CD4-positive, alpha-beta T cell (primary cell): ENCODE measurements around the gene BTBD16. TPM values are rescaled to one million over a fixed set of nuclear protein-coding genes. Genes with fewer than 3 reads are reported as not detected.

ENCODE experiments used
- ATAC-seq: fragments of 200-7000 bp; cut with Tn5 transposase; one replicate; pipeline ENCODE4 v1.10.0; 2022; ENCODE audit warnings: mild to moderate bottlenecking; ENCODE audit not compliant: poor library complexity
- CTCF ChIA-PET: fragments of 350-600 bp; sonication (Branson Sonifier 250); formaldehyde crosslinking; loops from one replicate; lab custom pipeline; 2021; ENCODE audit warnings: antibody characterized with exemption, inconsistent platforms; lab: Charles Lee
- POLR2A ChIA-PET: fragments of 350-600 bp; sonication (Branson Sonifier 250); formaldehyde crosslinking; loops from one replicate; lab custom pipeline; 2021; ENCODE audit warnings: antibody characterized with exemption, inconsistent platforms; lab: Charles Lee
- DNase-seq, 14 experiments: peaks; one replicate each; pipeline ENCODE4 v3.0.0-alpha.2; 2013 to 2020; ENCODE audit warnings: mixed read lengths in 2 of 14
- H3K27ac ChIP-seq, 2 donors: one replicate each; pipeline versions ENCODE4 v1.5.1 to v1.7.0; 2013; ENCODE audit warnings: low read length in 2 of 2, low read depth in 1 of 2, mild to moderate bottlenecking in 1 of 2
- H3K27me3 ChIP-seq, 2 experiments: 1 replicate in 1 of 2; 2 replicates in 1 of 2; pipeline versions ENCODE4 v1.6.1 to v1.7.0; 2013; ENCODE audit warnings: low read length in 2 of 2, control low read depth in 1 of 2, mild to moderate bottlenecking in 1 of 2, moderate library complexity in 1 of 2; ENCODE audit not compliant: insufficient read depth in 2 of 2, control insufficient read depth in 1 of 2
- H3K36me3 ChIP-seq: one replicate; pipeline ENCODE4 v1.6.1; 2013; ENCODE audit warnings: low read length, control low read depth; ENCODE audit not compliant: insufficient read depth
- H3K4me1 ChIP-seq: one replicate; pipeline ENCODE4 v1.6.1; 2013; ENCODE audit warnings: low read length, control low read depth; ENCODE audit not compliant: insufficient read depth
- H3K4me3 ChIP-seq: one replicate; pipeline ENCODE4 v1.5.1; 2013; ENCODE audit warnings: mild to moderate bottlenecking, low read length, moderate library complexity
- H3K9me3 ChIP-seq, 2 experiments: 1 replicate in 1 of 2; 2 replicates in 1 of 2; pipeline versions ENCODE4 v1.6.1 to v1.7.0; 2013; ENCODE audit warnings: low read length in 2 of 2, mild to moderate bottlenecking in 2 of 2, control low read depth in 1 of 2, moderate library complexity in 1 of 2; ENCODE audit not compliant: control insufficient read depth in 1 of 2, insufficient read depth in 1 of 2
- H3K27ac Mint-ChIP-seq: one replicate; pipeline ENCODE4 v1.8.0; 2020; ENCODE audit warnings: mixed read lengths
- H3K27me3 Mint-ChIP-seq: one replicate; pipeline ENCODE4 v1.8.0; 2021; ENCODE audit warnings: mixed read lengths
- H3K36me3 Mint-ChIP-seq: one replicate; pipeline ENCODE4 v1.8.0; 2021; ENCODE audit warnings: low read depth, mixed read lengths
- H3K4me1 Mint-ChIP-seq: one replicate; pipeline ENCODE4 v1.8.0; 2021; ENCODE audit warnings: low read depth, mixed read lengths
- H3K4me3 Mint-ChIP-seq: one replicate; pipeline ENCODE4 v1.8.0; 2020; ENCODE audit warnings: mild to moderate bottlenecking, mixed read lengths
- H3K9me3 Mint-ChIP-seq: one replicate; pipeline ENCODE4 v1.8.0; 2020; ENCODE audit warnings: mixed read lengths
- intact Hi-C, 2 experiments: fragments of 100-400 bp; cut with DNase I in 1 of 2; cut with micrococcal nuclease in 1 of 2; formaldehyde crosslinking; loops; one replicate each; pipeline versions ENCODE4 v1.15.1 to v1.9.0; 2023 to 2025; cut with DNase I, micrococcal nuclease
- total RNA-seq, 174 experiments: library from RNA in 2 of 174; stranded (reverse) in 2 of 174; gene quantifications; one replicate each; pipeline ENCODE4 v1.2.3 and lab custom pipeline; 2021 to 2026
- TF ChIP-seq, protein P1 (sequence below): fragments of 200-600 bp; IDR thresholded peaks from one replicate; pipeline ENCODE4 v1.8.0; 2022; ENCODE audit warnings: antibody characterized with exemption, mild to moderate bottlenecking

Gene BTBD16
- total RNA-seq, 2 experiments from 2014 or later = not detected

GRCh38 chr10:122387572-122387971 is 116.5 kb downstream of the BTBD16 start:
- intact Hi-C loops = no loop called here
- Histone ChIP-seq H3K4me3 (no peak overlapping the region), H3K4me1 (peaks cover 4% of the 10 kb centered on the region), H3K9me3 (no peaks in the 10 kb centered on the region), H3K27ac (no peak overlapping the region), H3K27me3 (no peaks in the 10 kb centered on the region), H3K36me3 (peaks cover 6% of the 10 kb centered on the region)
- ATAC-seq (no peak), DNase-seq (no peak)
- no peaks in the 10 kb centered on the region for H3K27me3 Mint-ChIP-seq
- TF ChIP-seq, protein P1, sequence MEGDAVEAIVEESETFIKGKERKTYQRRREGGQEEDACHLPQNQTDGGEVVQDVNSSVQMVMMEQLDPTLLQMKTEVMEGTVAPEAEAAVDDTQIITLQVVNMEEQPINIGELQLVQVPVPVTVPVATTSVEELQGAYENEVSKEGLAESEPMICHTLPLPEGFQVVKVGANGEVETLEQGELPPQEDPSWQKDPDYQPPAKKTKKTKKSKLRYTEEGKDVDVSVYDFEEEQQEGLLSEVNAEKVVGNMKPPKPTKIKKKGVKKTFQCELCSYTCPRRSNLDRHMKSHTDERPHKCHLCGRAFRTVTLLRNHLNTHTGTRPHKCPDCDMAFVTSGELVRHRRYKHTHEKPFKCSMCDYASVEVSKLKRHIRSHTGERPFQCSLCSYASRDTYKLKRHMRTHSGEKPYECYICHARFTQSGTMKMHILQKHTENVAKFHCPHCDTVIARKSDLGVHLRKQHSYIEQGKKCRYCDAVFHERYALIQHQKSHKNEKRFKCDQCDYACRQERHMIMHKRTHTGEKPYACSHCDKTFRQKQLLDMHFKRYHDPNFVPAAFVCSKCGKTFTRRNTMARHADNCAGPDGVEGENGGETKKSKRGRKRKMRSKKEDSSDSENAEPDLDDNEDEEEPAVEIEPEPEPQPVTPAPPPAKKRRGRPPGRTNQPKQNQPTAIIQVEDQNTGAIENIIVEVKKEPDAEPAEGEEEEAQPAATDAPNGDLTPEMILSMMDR = no peak
- H3K36me3 Mint-ChIP-seq = peaks cover 31% of the 10 kb centered on the region
- H3K9me3 Mint-ChIP-seq = no peaks in the 10 kb centered on the region
- peaks cover 71% of the 10 kb centered on the region for H3K4me1 Mint-ChIP-seq
- ChIA-PET CTCF (interaction anchor here (1.2 kb wide), 1 partner anchor 89 kb away, joined by 3 read pairs; no protein-coding TSS in a partner anchor), POLR2A (interaction anchor here (1.0 to 1.5 kb wide), 2 partner anchors 13 to 29 kb away, joined by 4 to 11 read pairs; partner anchors contain the start of gene PLEKHA1)
- H3K4me3 Mint-ChIP-seq = no peak overlapping the region
- no peak overlapping the region for H3K27ac Mint-ChIP-seq

Other genes starting within 250 kb of the BTBD16 start
- 10 to 100 TPM; 24.9 to 26.8 TPM for gene PLEKHA1, start 103.4 kb downstream of the BTBD16 start, total RNA-seq
- gene ARMS2, start 183.4 kb downstream of the BTBD16 start, total RNA-seq = not detected
- not detected for gene HTRA1, start 190.3 kb downstream of the BTBD16 start, total RNA-seq